Left hindlimb (tissue), 1 donor: Measurements from ENCODE around the gene GAGE12C.
"Not testable (repeated sequence)": the region's sequence is repeated elsewhere in the genome, so short reads cannot be mapped to it uniquely, and the experiment has no call there.

Experiments used
- DNase-seq: peaks from one replicate; pipeline ENCODE4 v3.0.0-alpha.2; 2018

GAGE12C gene

GRCh38 chrX:49531877-49532276 is at the start of gene GAGE12C:
Gene GAGE12C, plus strand, starts transcription at chrX:49532177. Its CDS starts 1,155 bp downstream, at chrX:49533332.
- not testable (repeated sequence) for DNase-seq

GRCh38 chrX:49541433-49541832 is 9.5 kb downstream of the GAGE12C start, which contains the start of gene GAGE12D:
Gene GAGE12D, plus strand, starts transcription at chrX:49541733. Its CDS starts 1,155 bp downstream, at chrX:49542888.
- not testable (repeated sequence) for DNase-seq

- DNase-seq, result not testable (repeated sequence)
Observed at GRCh38 chrX:49550989-49551388, 19.0 kb downstream of the GAGE12C start, which contains the start of gene GAGE12E. Gene GAGE12E, plus strand, starts transcription at chrX:49551289. Its CDS starts 1,155 bp downstream, at chrX:49552444.

- DNase-seq, result not testable (repeated sequence)
Observed at GRCh38 chrX:49560542-49560941, 28.6 kb downstream of the GAGE12C start, which contains the start of gene GAGE12F. Gene GAGE12F, plus strand, starts transcription at chrX:49560842. Its CDS starts 1,155 bp downstream, at chrX:49561997.

GRCh38 chrX:49568728-49569127 is 36.8 kb downstream of the GAGE12C start:
- DNase-seq, result not testable (repeated sequence)

GRCh38 chrX:49569152-49569551 is 37.2 kb downstream of the GAGE12C start:
- not testable (repeated sequence) for DNase-seq

GRCh38 chrX:49570100-49570499 is 38.1 kb downstream of the GAGE12C start, which contains the start of gene GAGE12G:
Gene GAGE12G, plus strand, starts transcription at chrX:49570400. Its CDS starts 1,155 bp downstream, at chrX:49571555.
- DNase-seq, result not testable (repeated sequence)

GRCh38 chrX:49579649-49580048 is 47.7 kb downstream of the GAGE12C start, which contains the start of gene GAGE12H:
Gene GAGE12H, plus strand, starts transcription at chrX:49579949. Its CDS starts 1,155 bp downstream, at chrX:49581104.
- DNase-seq, result not testable (repeated sequence)
